ENCODE results near the gene DNAJA1.
"Not testable (repeated sequence)": the region's sequence is repeated elsewhere in the genome, so short reads cannot be mapped to it uniquely, and the experiment has no call there.

Gene DNAJA1

GRCh38 chr9:33024966-33025571 lies at the start of gene DNAJA1:
TSS of gene DNAJA1 (plus strand) at chr9:33025273. CDS start at chr9:33026485, 1,212 bp downstream.
- no peak for DNase-seq

- no peak for DNase-seq
Measured at GRCh38 chr9:32978051-32978450, 47.0 kb upstream of the DNAJA1 start.

GRCh38 chr9:32986971-32987370 lies 38.1 kb upstream of the DNAJA1 start:
- DNase-seq, result no peak

GRCh38 chr9:32989660-32990059 lies 35.4 kb upstream of the DNAJA1 start:
- DNase-seq, result no peak

- DNase-seq, result no peak
Measured at GRCh38 chr9:32991897-32992594, 33.0 kb upstream of the DNAJA1 start.

GRCh38 chr9:32992595-32993238 lies 32.4 kb upstream of the DNAJA1 start:
- no peak for DNase-seq

GRCh38 chr9:33000682-33001055 lies 24.4 kb upstream of the DNAJA1 start:
- not testable (repeated sequence) for DNase-seq

GRCh38 chr9:33005335-33005734 lies 19.7 kb upstream of the DNAJA1 start:
- DNase-seq, result not testable (repeated sequence)

GRCh38 chr9:33007755-33008154 lies 17.3 kb upstream of the DNAJA1 start:
- DNase-seq, result no peak

GRCh38 chr9:33011831-33012230 lies 13.2 kb upstream of the DNAJA1 start:
- no peak for DNase-seq

- DNase-seq, result no peak
Measured at GRCh38 chr9:33012328-33013069, 12.6 kb upstream of the DNAJA1 start.

GRCh38 chr9:33013962-33014664 lies 11.0 kb upstream of the DNAJA1 start:
- DNase-seq, result no peak

GRCh38 chr9:33014665-33015014 lies 10.4 kb upstream of the DNAJA1 start:
- DNase-seq, result no peak

- no peak for DNase-seq
Measured at GRCh38 chr9:33017283-33018041, 7.6 kb upstream of the DNAJA1 start.

GRCh38 chr9:33019797-33020196 lies 5.3 kb upstream of the DNAJA1 start:
- no peak for DNase-seq

GRCh38 chr9:33022303-33022702 lies 2.8 kb upstream of the DNAJA1 start:
- no peak for DNase-seq

- DNase-seq, result no peak
Measured at GRCh38 chr9:33022755-33023154, 2.3 kb upstream of the DNAJA1 start.

- DNase-seq, result no peak
Measured at GRCh38 chr9:33023661-33024060, 1.4 kb upstream of the DNAJA1 start.

GRCh38 chr9:33024126-33024965 lies 727 bp upstream of the DNAJA1 start:
- DNase-seq, result no peak

- no peak for DNase-seq
Measured at GRCh38 chr9:33025572-33026342, 684 bp downstream of the DNAJA1 start.

Data from SIG-M5 (cell line).